GM10266 (cell line): Measurements from ENCODE around the gene SCFD2.

ENCODE experiments used
- DNase-seq: peaks from one replicate; pipeline ENCODE4 v3.0.0; 2012; ENCODE audit errors: extremely low spot score
- TF ChIP-seq, protein P1 (sequence below): IDR thresholded peaks from 2 replicates; pipeline ENCODE4 v1.5.1; 2012; ENCODE audit warnings: mild to moderate bottlenecking, low read depth; ENCODE audit not compliant: control insufficient read depth, insufficient read depth; ENCODE audit errors: missing control alignments

SCFD2 gene

DNA sequence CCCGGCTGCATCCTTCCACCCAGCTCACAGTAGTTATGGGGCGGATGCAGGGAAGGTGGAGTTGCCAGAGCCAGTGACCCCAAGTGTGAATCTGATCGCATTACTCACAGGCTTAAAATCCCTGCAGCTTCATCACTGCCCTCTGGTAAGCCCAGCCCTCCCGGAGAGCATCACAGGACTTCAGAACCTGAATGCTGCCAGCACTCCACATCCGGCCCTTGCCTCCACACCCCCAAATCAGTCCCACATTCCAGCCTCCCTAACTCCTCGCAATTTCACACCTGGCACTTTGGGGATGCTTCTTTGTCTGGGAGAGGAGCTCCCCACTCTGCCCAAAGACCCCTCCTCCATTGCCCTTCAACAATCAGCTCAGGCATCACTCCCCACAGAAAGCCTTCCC, 488.2 kb downstream of the SCFD2 start:
- TF ChIP-seq, protein P1, sequence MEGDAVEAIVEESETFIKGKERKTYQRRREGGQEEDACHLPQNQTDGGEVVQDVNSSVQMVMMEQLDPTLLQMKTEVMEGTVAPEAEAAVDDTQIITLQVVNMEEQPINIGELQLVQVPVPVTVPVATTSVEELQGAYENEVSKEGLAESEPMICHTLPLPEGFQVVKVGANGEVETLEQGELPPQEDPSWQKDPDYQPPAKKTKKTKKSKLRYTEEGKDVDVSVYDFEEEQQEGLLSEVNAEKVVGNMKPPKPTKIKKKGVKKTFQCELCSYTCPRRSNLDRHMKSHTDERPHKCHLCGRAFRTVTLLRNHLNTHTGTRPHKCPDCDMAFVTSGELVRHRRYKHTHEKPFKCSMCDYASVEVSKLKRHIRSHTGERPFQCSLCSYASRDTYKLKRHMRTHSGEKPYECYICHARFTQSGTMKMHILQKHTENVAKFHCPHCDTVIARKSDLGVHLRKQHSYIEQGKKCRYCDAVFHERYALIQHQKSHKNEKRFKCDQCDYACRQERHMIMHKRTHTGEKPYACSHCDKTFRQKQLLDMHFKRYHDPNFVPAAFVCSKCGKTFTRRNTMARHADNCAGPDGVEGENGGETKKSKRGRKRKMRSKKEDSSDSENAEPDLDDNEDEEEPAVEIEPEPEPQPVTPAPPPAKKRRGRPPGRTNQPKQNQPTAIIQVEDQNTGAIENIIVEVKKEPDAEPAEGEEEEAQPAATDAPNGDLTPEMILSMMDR = no peak

DNA sequence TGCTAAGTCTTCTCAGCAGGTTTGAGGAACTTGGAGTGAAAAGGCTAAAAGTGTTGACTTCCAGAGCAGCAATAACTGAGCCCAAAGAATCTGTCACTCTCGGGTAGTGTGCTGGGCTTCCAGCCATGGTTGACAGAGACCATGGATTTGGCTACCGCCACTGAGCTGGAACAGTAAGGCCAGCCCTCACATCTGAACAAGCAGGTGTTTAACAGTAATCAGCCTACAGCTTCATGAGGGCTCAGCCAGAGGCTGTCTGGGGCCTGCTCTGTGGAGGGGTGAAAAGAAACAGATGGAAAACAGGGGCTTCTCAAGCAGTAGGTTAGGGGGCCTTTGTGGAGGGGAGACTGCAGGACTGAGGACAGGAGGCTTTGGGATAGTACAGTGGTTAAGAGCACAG, 488.8 kb downstream of the SCFD2 start:
- TF ChIP-seq, protein P1 = no peak
- no peak for DNase-seq

More for the DNA sequence above, 488.2 kb downstream of the SCFD2 start:
- DNase-seq = no peak

DNA sequence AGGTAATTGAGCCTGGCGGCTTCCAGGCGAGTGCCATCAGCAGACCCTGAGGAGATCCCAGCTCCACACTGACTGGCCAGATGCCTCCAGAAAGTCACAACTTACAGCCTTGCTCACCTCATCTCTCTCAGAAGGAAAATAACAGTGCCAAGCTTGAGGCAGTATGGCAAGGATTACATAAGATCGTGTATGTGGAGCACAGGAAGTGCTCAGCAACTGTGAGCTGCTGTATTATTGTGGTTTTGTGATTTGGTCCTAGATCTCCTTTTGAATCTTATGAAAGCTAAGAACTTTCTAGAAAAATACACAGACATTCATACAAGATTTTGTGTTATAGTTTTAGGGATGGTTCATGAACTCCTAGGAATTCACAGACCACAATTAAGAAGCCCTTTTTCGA, 489.8 kb downstream of the SCFD2 start:
- TF ChIP-seq, protein P1 = no peak
- no peak for DNase-seq

DNA sequence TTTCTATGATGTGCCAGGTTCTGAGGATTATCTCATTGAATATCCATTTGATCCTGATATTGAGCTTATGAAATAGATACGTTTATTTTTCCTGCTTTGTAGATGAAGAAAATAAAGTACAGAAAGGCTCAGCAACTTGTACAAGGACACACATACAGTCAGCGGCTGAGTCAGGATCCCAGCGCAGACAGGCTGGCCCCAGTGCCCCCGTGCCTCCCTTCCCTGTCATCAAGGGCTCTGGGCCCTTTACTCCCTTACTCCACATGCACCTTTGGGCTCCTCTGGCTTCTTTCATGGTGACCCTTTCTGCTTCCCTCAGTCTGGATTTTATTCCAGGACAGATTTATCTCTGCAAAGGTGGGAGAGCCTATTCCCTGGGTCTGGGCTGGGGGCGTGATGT, 490.9 kb downstream of the SCFD2 start:
- DNase-seq = no peak
- TF ChIP-seq, protein P1 = no peak

DNA sequence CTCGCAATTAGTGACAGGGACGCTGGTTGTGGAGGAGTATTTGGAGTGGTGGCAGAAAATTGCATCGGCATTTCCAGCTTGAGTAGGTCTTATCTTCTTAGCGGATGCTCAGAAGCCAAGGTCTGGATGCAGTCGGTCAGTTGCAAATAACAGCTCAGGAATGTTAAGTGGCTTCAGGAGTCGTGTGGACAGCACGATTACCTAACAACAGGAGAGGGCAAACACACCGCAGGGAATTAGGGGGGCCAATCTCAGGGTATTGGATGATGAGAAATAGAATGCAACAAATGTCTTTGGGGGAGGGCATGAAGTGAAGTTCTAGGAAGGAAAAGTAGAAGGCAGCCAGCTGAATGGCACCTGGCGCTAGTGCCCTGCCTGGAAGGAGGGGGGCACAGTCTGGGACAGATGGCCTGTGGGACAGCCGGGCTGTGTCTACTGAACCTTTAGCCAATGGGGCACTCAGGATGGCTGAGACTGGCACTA, 492.0 kb downstream of the SCFD2 start:
- no peak for DNase-seq
- TF ChIP-seq, protein P1 = no peak

DNA sequence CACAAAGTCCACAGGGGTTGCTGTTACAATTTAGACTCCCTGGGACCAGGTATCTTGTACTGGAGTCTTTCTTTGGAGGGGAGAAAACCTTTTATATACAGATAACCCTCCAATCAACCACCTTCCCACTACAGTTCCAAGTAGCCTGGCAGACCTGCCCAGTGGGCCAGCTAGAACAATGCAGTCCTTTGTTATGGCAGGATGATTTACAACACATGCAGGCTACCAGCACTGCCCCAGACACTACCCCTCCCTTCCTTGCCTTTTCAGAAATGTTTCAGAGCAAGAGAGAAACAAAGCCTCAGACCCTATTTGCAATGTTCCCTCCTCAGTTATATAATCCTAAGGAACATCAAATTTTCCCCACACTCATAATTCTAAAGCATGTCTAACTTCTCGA, 492.7 kb downstream of the SCFD2 start:
- TF ChIP-seq, protein P1 = no peak
- no peak for DNase-seq

DNA sequence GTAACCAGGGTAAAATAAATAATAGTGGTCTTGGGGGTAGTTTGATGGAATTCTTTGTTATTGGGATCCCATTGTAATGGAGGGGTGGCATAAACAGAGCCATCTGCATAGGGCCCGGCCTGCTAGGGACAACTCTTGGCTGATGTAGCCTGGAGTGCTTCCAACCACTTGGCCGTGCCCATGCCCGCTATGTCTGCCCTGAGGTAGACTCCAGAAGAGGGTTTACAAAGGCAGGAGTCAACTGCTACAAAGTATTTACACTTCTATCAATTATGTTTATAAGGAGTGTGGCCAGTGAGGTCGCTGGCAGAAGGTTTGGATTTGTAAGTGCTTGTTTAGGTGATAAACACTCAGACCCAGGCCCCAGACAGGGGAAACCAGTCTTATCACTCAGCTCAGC, 495.6 kb downstream of the SCFD2 start:
- TF ChIP-seq, protein P1 = no peak

More for the DNA sequence above, 495.6 kb downstream of the SCFD2 start:
- no peak for DNase-seq
